Breast epithelium (tissue), 3 donors: ENCODE data around the gene BMP10.

Source experiments
- POLR2AphosphoS5 ChIP-seq, 3 donors: sonication (generic); formaldehyde crosslinking; IDR thresholded peaks; one replicate each; pipeline ENCODE4 v1.6.1; 2017; ENCODE audit warnings: antibody characterized with exemption in 3 of 3
- TF ChIP-seq, protein P1 (sequence below), 3 donors: fragments of 450-650 bp; IDR thresholded peaks; one replicate each; pipeline ENCODE4 v1.5.1; 2016 to 2017; ENCODE audit warnings: antibody characterized with exemption in 3 of 3, mild to moderate bottlenecking in 3 of 3, moderate library complexity in 3 of 3

DNA sequence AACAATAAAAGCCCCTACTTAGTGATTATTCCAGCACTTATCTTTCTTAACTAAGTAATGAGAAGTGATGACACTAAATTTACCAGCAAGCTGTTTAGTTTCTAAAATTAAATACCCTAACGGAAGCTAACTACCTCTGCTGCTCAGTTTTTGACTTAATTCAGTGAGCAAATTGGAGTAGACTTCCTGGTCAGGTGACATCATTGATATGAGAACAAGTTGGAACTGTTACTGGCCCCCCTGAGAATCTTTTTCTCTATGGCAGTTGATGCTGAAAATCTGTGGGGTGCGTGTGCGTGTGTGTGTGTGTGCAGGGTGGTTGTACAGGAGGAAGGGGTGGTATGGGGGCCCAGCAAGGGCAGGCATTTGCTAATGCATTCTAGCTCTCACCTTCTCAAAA, 35.5 kb upstream of the BMP10 start:
- TF ChIP-seq POLR2AphosphoS5 (IDR thresholded peaks at IDR 0.05): no peak
- TF ChIP-seq, protein P1, sequence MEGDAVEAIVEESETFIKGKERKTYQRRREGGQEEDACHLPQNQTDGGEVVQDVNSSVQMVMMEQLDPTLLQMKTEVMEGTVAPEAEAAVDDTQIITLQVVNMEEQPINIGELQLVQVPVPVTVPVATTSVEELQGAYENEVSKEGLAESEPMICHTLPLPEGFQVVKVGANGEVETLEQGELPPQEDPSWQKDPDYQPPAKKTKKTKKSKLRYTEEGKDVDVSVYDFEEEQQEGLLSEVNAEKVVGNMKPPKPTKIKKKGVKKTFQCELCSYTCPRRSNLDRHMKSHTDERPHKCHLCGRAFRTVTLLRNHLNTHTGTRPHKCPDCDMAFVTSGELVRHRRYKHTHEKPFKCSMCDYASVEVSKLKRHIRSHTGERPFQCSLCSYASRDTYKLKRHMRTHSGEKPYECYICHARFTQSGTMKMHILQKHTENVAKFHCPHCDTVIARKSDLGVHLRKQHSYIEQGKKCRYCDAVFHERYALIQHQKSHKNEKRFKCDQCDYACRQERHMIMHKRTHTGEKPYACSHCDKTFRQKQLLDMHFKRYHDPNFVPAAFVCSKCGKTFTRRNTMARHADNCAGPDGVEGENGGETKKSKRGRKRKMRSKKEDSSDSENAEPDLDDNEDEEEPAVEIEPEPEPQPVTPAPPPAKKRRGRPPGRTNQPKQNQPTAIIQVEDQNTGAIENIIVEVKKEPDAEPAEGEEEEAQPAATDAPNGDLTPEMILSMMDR (IDR thresholded peaks at IDR 0.05): no peak
